Activated B cell treated with CpG ODN at 0.5 μM for 24 hours (primary cell): ENCODE measurements around the gene ETFB. TPM values are rescaled to one million over a fixed set of nuclear protein-coding genes. Genes with fewer than 3 reads are reported as not detected.

ENCODE experiments used
- ATAC-seq: fragments of 200-7000 bp; cut with Tn5 transposase; one replicate; pipeline ENCODE4 v1.10.0; 2021; ENCODE audit warnings: low read depth, mild to moderate bottlenecking, moderate library complexity
- CTCF ChIA-PET: fragments of 350-600 bp; sonication (Branson Sonifier 250); formaldehyde crosslinking; loops from one replicate; lab custom pipeline; 2021; ENCODE audit warnings: antibody characterized with exemption; lab: Charles Lee
- POLR2A ChIA-PET: fragments of 350-600 bp; sonication (Branson Sonifier 250); formaldehyde crosslinking; loops from one replicate; lab custom pipeline; 2021; ENCODE audit warnings: antibody characterized with exemption; lab: Charles Lee
- DNase-seq: peaks from one replicate; pipeline ENCODE4 v3.0.0; 2022
- H3K27ac Mint-ChIP-seq: one replicate; pipeline ENCODE4 v1.8.0; 2020; ENCODE audit warnings: mixed read lengths
- H3K27me3 Mint-ChIP-seq: one replicate; pipeline ENCODE4 v1.8.0; 2021; ENCODE audit warnings: mixed read lengths
- H3K36me3 Mint-ChIP-seq: one replicate; pipeline ENCODE4 v1.8.0; 2021; ENCODE audit warnings: low read depth, mixed read lengths
- H3K4me1 Mint-ChIP-seq: one replicate; pipeline ENCODE4 v1.8.0; 2021; ENCODE audit warnings: mixed read lengths
- H3K4me3 Mint-ChIP-seq: one replicate; pipeline ENCODE4 v1.8.0; 2020; ENCODE audit warnings: mild to moderate bottlenecking, mixed read lengths
- H3K9me3 Mint-ChIP-seq: one replicate; pipeline ENCODE4 v1.8.0; 2020; ENCODE audit warnings: mixed read lengths
- CTCF ChIP-seq: fragments of 200-600 bp; IDR thresholded peaks from one replicate; pipeline ENCODE4 v1.8.0; 2022; ENCODE audit warnings: antibody characterized with exemption, mild to moderate bottlenecking
- intact Hi-C: fragments of 100-400 bp; cut with micrococcal nuclease; formaldehyde crosslinking; loops from one replicate; pipeline ENCODE4 v1.15.1; 2024
- total RNA-seq: library from RNA; stranded (reverse); gene quantifications from 2 replicates; pipeline ENCODE4 v1.2.3, GENCODE V29; 2022

Gene ETFB
- total RNA-seq, 1 donor from 2014 or later: 43.8 TPM

DNA sequence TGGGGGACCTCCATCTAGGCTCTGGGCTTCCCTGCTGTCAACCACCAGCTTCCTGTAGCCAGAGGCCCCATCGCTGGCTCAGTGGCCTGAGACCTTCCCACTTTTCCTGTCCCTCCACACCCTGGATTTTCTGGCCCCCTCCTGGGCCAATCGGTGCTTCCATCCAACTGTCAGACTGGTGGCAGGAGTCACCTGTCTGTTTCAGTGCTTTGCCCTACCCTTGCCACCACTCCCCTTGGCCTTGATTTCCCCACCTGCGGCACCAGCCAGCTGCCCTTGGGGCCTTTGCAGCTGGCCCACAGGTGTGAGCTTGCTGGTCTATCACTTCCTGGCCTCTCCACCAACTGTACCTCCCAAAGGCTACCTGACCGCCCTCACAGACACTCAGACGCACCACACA lies 36.8 kb downstream of the ETFB start:
- ChIA-PET POLR2A (no interaction called here), CTCF (no interaction called here)
- Mint-ChIP-seq H3K27me3 (peaks cover 40% of the 10 kb centered on the region), H3K9me3 (no peaks in the 10 kb centered on the region), H3K4me3 (no peak overlapping the region), H3K4me1 (peaks cover 10% of the 10 kb centered on the region), H3K27ac (no peak overlapping the region), H3K36me3 (peaks cover 9% of the 10 kb centered on the region)
- no peak for ATAC-seq
- intact Hi-C loops: no loop called here
- no peak for DNase-seq
- no peak for TF ChIP-seq CTCF

DNA sequence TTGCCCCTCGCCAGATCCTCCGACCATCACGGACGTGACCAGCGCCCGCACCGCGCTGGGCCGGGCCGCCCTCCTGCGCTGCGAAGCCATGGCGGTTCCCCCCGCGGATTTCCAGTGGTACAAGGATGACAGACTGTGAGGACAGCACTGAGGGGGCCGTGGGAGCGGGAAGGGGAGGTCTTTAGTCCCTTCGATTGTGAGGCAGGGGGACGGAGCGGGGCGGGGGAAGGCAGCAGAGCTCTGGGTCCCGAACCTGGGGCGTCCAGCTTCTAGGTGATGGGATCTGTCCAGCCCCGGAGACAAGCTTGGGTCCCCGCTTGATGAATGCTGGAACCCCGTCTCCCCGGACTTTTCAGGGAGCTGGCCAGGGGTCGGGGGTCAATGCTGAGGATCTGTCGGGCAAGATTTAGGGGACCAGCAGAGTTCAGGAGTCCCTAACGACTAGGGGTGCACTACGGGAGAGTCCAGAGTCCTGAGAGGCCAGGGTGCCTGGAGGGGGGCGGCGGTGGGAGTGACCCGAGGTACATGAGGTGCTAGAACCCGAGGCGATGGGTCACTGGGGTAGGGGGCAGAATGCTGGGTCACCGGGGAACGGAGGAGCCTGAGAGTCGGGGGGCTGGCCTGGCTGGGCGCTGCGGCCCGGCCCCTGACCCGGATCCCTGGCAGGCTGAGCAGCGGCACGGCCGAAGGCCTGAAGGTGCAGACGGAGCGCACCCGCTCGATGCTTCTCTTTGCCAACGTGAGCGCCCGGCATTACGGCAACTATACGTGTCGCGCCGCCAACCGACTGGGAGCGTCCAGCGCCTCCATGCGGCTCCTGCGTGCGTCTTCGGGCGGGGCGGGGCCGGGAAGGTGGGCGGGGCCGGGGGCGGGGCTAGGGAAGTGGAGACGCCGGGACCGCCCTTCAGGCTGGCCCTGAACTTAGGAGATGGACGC lies 38.9 kb downstream of the ETFB start:
- Mint-ChIP-seq H3K36me3 (peaks cover 9% of the 10 kb centered on the region), H3K4me1 (peaks cover 10% of the 10 kb centered on the region), H3K27me3 (peaks cover 60% of the 10 kb centered on the region), H3K27ac (no peak overlapping the region), H3K9me3 (no peaks in the 10 kb centered on the region), H3K4me3 (peak overlapping the region; percentile 58)
- intact Hi-C loops: no loop called here
- no peak for TF ChIP-seq CTCF
- peak; percentile 70 for ATAC-seq
- POLR2A ChIA-PET: no interaction called here
- CTCF ChIA-PET: interaction anchor here (0.7 kb wide), 1 partner anchor 142 kb away, joined by 3 read pairs; no protein-coding TSS in a partner anchor
- DNase-seq: no peak

- ChIA-PET CTCF (no interaction called here), POLR2A (no interaction called here)
- H3K4me3 Mint-ChIP-seq: no peak overlapping the region
- H3K9me3 Mint-ChIP-seq: no peaks in the 10 kb centered on the region
- H3K36me3 Mint-ChIP-seq: peaks cover 4% of the 10 kb centered on the region
- H3K4me1 Mint-ChIP-seq: peaks cover 10% of the 10 kb centered on the region
- TF ChIP-seq CTCF: no peak
- DNase-seq (no peak), ATAC-seq (no peak)
- peaks cover 57% of the 10 kb centered on the region for H3K27me3 Mint-ChIP-seq
- intact Hi-C loops: no loop called here
- H3K27ac Mint-ChIP-seq: no peak overlapping the region
Measured at GRCh38 chr19:51326216-51327065, 39.7 kb downstream of the ETFB start.

GRCh38 chr19:51325161-51325976 lies 40.8 kb downstream of the ETFB start:
- CTCF ChIA-PET: no interaction called here
- Mint-ChIP-seq H3K36me3 (peaks cover 2% of the 10 kb centered on the region), H3K27me3 (peaks cover 57% of the 10 kb centered on the region), H3K27ac (no peak overlapping the region), H3K9me3 (no peaks in the 10 kb centered on the region), H3K4me3 (no peak overlapping the region), H3K4me1 (peaks cover 10% of the 10 kb centered on the region)
- DNase-seq: no peak
- no peak for ATAC-seq
- no peak for TF ChIP-seq CTCF
- intact Hi-C loops: no loop called here
- POLR2A ChIA-PET: no interaction called here
